ENCODE results near the gene ATPAF1.

DNA sequence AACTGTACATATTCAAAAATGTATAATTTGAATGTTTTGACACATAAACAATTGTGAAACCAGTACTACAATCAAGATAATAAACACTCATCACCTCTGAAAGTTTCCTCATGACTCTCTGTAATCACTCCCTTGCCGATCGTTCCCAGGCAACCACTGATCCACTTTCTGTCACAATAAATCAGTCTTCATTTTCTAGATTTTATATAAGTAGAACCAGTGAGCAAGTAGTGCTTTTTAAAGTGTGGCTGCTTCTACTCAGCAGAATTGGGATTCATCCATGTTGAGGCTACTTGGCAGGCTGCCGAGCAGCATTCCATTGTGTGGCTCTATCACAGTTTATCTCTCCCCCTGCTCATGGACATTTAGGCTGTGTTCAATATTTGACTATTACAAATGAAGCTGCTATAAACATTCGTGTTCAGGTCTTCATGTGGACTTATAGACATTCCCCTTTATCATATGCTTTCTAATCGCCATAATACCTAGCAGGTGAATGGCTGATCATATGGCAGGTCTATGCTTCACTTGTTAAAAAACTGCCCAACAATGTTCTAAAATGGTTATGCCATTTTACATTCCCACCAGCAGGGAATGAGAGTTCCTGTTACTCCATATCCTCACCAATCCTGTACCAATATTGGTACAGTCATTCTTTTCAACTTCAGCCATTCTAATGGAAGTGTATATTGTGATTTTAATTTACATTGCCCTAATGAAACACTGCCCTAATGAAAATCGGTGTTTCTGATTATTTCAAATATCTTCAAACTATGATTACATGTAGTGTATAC lies 24.0 kb upstream of the ATPAF1 start:
- TF ChIP-seq POLR2A (IDR thresholded peaks at IDR 0.05; ENCODE audit: low read length) (no peak), GATA1 (IDR thresholded peaks at IDR 0.05; ENCODE audit: low read depth, low read length) (no peak)
